Esophagus squamous epithelium (tissue), 5 donors: ENCODE data around the gene BPIFB3. TPM values are rescaled to one million over a fixed set of nuclear protein-coding genes. Genes with fewer than 3 reads are reported as not detected.
"Not testable (repeated sequence)": the region's sequence is repeated elsewhere in the genome, so short reads cannot be mapped to it uniquely, and the experiment has no call there.

ENCODE experiments used
- DNase-seq: peaks from one replicate; lab custom pipeline; 2025; lab: John Stamatoyannopoulos, UW
- H3K27ac ChIP-seq, 4 donors: fragments of 200-600 bp; sonication (generic); one replicate each; pipeline ENCODE4 v1.5.1; 2016 to 2019; ENCODE audit warnings: mild to moderate bottlenecking in 1 of 4
- H3K27me3 ChIP-seq, 4 donors: fragments of 200-600 bp; sonication (generic); 1 replicate in 3 of 4; 2 replicates in 1 of 4; pipeline versions ENCODE4 v1.5.1 to v1.6.0; 2017 to 2021; ENCODE audit warnings: antibody characterized with exemption in 1 of 4
- H3K36me3 ChIP-seq, 3 donors: fragments of 200-600 bp; sonication (generic); one replicate each; pipeline ENCODE4 v1.5.1; 2016 to 2019
- H3K4me1 ChIP-seq, 3 donors: fragments of 200-600 bp; sonication (generic); one replicate each; pipeline ENCODE4 v1.5.1; 2017 to 2019
- H3K4me3 ChIP-seq, 4 donors: fragments of 200-600 bp; sonication (generic); 1 replicate in 3 of 4; 2 replicates in 1 of 4; pipeline ENCODE4 v1.5.1; 2016 to 2019; ENCODE audit warnings: mild to moderate bottlenecking in 2 of 4, moderate library complexity in 1 of 4
- H3K9me3 ChIP-seq, 3 donors: fragments of 200-600 bp; sonication (generic); one replicate each; pipeline ENCODE4 v1.5.1; 2016 to 2019
- CTCF ChIP-seq, 6 experiments: fragments of 450-650 bp in 4 of 6; fragments of 200-600 bp in 2 of 6; sonication (generic) in 2 of 6; IDR thresholded peaks; one replicate each; pipeline ENCODE4 v1.5.1; 2016 to 2019; ENCODE audit warnings: antibody characterized with exemption in 6 of 6, mild to moderate bottlenecking in 4 of 6, moderate library complexity in 4 of 6
- POLR2A ChIP-seq, 4 donors: fragments of 450-650 bp; IDR thresholded peaks; one replicate each; pipeline ENCODE4 v1.6.1; 2017; ENCODE audit warnings: antibody characterized with exemption in 4 of 4, mild to moderate bottlenecking in 4 of 4, moderate library complexity in 3 of 4
- whole genome bisulfite sequencing, 2 donors: methylation state at CpG; one replicate each; pipeline ENCODE4 v1.1.5; 2018; 5-methylcytosine and 5-hydroxymethylcytosine counted together
- intact Hi-C: fragments of 100-400 bp; cut with DNase I; formaldehyde crosslinking; loops from one replicate; pipeline ENCODE4 v1.15.0; 2022
- total RNA-seq, 4 donors: library from RNA; depleted of rRNA; stranded (reverse); fragments of >200 nt; gene quantifications; one replicate each; pipeline ENCODE4 v1.1.0, GENCODE V29; 2016
- donor health status: DM: yes; HTN: yes; CAD: no.

Gene BPIFB3
- total RNA-seq, 4 donors from 2014 or later = not detected

DNA sequence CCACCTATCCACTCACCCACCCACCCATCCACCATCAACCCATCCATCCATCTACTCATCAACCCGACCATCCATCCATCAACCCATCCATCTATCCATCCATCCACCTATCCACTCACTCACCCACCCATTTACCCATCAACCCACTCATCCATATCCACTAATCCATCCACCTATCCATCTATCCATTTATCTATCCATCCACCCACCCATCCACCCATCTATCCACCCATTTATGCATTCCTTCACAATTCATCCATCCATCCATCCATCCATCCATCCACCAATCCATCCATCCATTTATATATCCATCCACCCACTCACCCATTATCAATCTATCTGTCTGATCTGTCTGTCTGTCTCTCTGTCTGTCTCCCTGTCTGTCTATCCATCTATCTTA lies 39.9 kb downstream of the BPIFB3 start:
- no peaks in the 10 kb centered on the region for H3K36me3 ChIP-seq
- no peak overlapping the region for H3K4me3 ChIP-seq
- intact Hi-C loops = loop anchor here (10.0 kb wide), 1 partner anchor 189 kb away; no protein-coding TSS in a partner anchor
- WGBS, 2 donors = 26 to 37% methylated on average over 1 of the region's 1 CpG
- no peak for TF ChIP-seq CTCF (IDR thresholded peaks at IDR 0.05)
- no peak for TF ChIP-seq POLR2A (IDR thresholded peaks at IDR 0.05)
- H3K27ac ChIP-seq = no peak overlapping the region
- no peaks in the 10 kb centered on the region for H3K9me3 ChIP-seq
- peaks cover 0 to 19% (median 0%) of the 10 kb centered on the region in 4 donors for H3K27me3 ChIP-seq
- H3K4me1 ChIP-seq = no peaks in the 10 kb centered on the region
- DNase-seq = no peak

DNA sequence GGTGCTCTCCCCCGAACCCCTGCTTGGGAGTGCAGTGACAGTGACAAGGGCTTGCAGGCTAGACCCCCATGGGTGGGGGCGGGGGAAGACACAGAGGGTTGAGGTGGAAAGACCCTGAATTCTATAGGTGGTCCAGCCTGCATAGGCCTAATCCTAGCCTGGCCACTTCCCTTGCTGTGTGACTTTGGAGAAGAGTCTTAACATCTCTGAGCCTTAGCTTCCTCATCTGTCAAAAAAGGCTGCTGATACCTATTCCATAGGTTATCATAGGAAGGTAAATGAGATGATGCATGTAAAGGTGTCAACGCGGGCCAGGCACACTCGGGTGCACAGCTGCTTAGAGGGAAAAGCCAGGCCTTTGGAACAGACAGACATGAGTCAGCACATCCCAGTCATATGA lies 41.5 kb downstream of the BPIFB3 start:
- TF ChIP-seq POLR2A (IDR thresholded peaks at IDR 0.05) = no peak
- TF ChIP-seq CTCF (IDR thresholded peaks at IDR 0.05) = no peak
- WGBS, 2 donors = 92 to 98% methylated on average over 4 to 5 of the region's 5 CpGs
- DNase-seq = no peak
- intact Hi-C loops = loop anchor here (10.0 kb wide), 1 partner anchor 190 kb away; no protein-coding TSS in a partner anchor
- H3K4me3 ChIP-seq = no peak overlapping the region
- H3K36me3 ChIP-seq = no peaks in the 10 kb centered on the region
- H3K27ac ChIP-seq = no peak overlapping the region
- H3K9me3 ChIP-seq = no peaks in the 10 kb centered on the region
- peaks cover 0 to 11% (median 0%) of the 10 kb centered on the region in 4 donors for H3K27me3 ChIP-seq
- no peaks in the 10 kb centered on the region for H3K4me1 ChIP-seq

- DNase-seq, H3K9me3 ChIP-seq, H3K27ac ChIP-seq, H3K4me3 ChIP-seq, H3K36me3 ChIP-seq, H3K4me1 ChIP-seq: not testable (repeated sequence)
- intact Hi-C loops = loop anchor here (10.0 kb wide), 1 partner anchor 191 kb away; no protein-coding TSS in a partner anchor
- peak; percentile 37 to 76 (median 51) for TF ChIP-seq CTCF (IDR thresholded peaks at IDR 0.05)
- WGBS, 2 donors = 57 to 60% methylated on average over 6 of the region's 6 CpGs
- peaks cover 0 to 12% (median 0%) of the 10 kb centered on the region in 4 donors for H3K27me3 ChIP-seq
Measured at GRCh38 chr20:33095902-33096584, 42.3 kb downstream of the BPIFB3 start.

DNA sequence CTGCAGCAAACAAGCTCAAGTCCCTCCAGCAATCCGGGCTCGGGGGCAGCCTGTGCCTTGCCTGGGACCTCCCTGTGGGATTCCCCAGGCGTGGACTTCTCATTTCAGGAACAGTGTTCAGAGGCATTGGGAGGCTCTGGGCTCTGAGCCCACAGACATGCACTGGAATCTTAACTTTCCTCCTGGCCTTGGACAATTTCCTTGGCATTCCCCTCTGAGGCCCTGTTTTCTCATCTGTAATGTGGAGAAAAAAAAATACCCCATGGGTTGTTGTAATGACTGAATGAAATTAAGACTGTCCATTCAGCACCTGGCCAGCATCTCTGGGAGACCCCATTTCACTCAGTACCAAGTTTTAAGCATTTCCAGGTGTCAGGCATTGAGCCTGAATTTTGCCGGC lies 43.3 kb downstream of the BPIFB3 start:
- intact Hi-C loops = loop anchor here (10.0 kb wide), 1 partner anchor 192 kb away; no protein-coding TSS in a partner anchor
- WGBS, 2 donors = 39 to 59% methylated on average over 4 of the region's 4 CpGs
- no peak overlapping the region for H3K27ac ChIP-seq
- no peaks in the 10 kb centered on the region for H3K36me3 ChIP-seq
- peaks cover 0 to 22% (median 0%) of the 10 kb centered on the region in 4 donors for H3K27me3 ChIP-seq
- H3K4me1 ChIP-seq = peaks cover 0 to 2% (median 0%) of the 10 kb centered on the region in 3 donors
- TF ChIP-seq POLR2A (IDR thresholded peaks at IDR 0.05) = no peak
- TF ChIP-seq CTCF (IDR thresholded peaks at IDR 0.05) = no peak
- H3K9me3 ChIP-seq = no peaks in the 10 kb centered on the region
- no peak for DNase-seq
- H3K4me3 ChIP-seq = no peak overlapping the region

- H3K4me3 ChIP-seq = no peak overlapping the region
- WGBS, 2 donors = 60 to 67% methylated on average over 8 to 9 of the region's 10 CpGs
- intact Hi-C loops = loop anchor here (10.0 kb wide), 1 partner anchor 195 kb away; no protein-coding TSS in a partner anchor
- no peaks in the 10 kb centered on the region for H3K9me3 ChIP-seq
- peaks cover 0 to 51% (median 0%) of the 10 kb centered on the region in 4 donors for H3K27me3 ChIP-seq
- no peaks in the 10 kb centered on the region for H3K36me3 ChIP-seq
- no peak for TF ChIP-seq POLR2A (IDR thresholded peaks at IDR 0.05)
- no peak for TF ChIP-seq CTCF (IDR thresholded peaks at IDR 0.05)
- peaks cover 0 to 7% (median 0%) of the 10 kb centered on the region in 3 donors for H3K4me1 ChIP-seq
- no peak overlapping the region for H3K27ac ChIP-seq
- no peak for DNase-seq
Measured at GRCh38 chr20:33099843-33100538, 46.3 kb downstream of the BPIFB3 start.
